ENCODE data around the gene LDLR.
A peak's percentile ranks its signal among the peaks of the same experiment; 100 is the strongest.

The LDLR gene

GRCh38 chr19:11089254-11090013 lies at the start of gene LDLR:
TSS of gene LDLR (plus strand) at chr19:11089463. CDS start at chr19:11089549, 86 bp downstream.
- DNase-seq (ENCODE audit: low spot score), result peak; percentile 96

- DNase-seq (ENCODE audit: low spot score), result no peak
Measured at GRCh38 chr19:11041194-11041593, 48.1 kb upstream of the LDLR start.

GRCh38 chr19:11041966-11042627 lies 47.2 kb upstream of the LDLR start:
- DNase-seq (ENCODE audit: low spot score), result no peak

GRCh38 chr19:11044431-11044830 lies 44.8 kb upstream of the LDLR start:
- no peak for DNase-seq (ENCODE audit: low spot score)

GRCh38 chr19:11045536-11045935 lies 43.7 kb upstream of the LDLR start:
- DNase-seq (ENCODE audit: low spot score), result no peak

- no peak for DNase-seq (ENCODE audit: low spot score)
Measured at GRCh38 chr19:11046605-11047354, 42.5 kb upstream of the LDLR start.

- DNase-seq (ENCODE audit: low spot score), result no peak
Measured at GRCh38 chr19:11047866-11048265, 41.4 kb upstream of the LDLR start.

GRCh38 chr19:11050323-11051114 lies 38.7 kb upstream of the LDLR start:
- no peak for DNase-seq (ENCODE audit: low spot score)

- DNase-seq (ENCODE audit: low spot score), result no peak
Measured at GRCh38 chr19:11053817-11054195, 35.5 kb upstream of the LDLR start.

GRCh38 chr19:11054200-11054599 lies 35.1 kb upstream of the LDLR start:
- no peak for DNase-seq (ENCODE audit: low spot score)

GRCh38 chr19:11054628-11055027 lies 34.6 kb upstream of the LDLR start:
- no peak for DNase-seq (ENCODE audit: low spot score)

GRCh38 chr19:11058246-11059030 lies 30.8 kb upstream of the LDLR start:
- no peak for DNase-seq (ENCODE audit: low spot score)

- no peak for DNase-seq (ENCODE audit: low spot score)
Measured at GRCh38 chr19:11059511-11060358, 29.5 kb upstream of the LDLR start.

GRCh38 chr19:11061952-11062351 lies 27.3 kb upstream of the LDLR start:
- no peak for DNase-seq (ENCODE audit: low spot score)

- DNase-seq (ENCODE audit: low spot score), result no peak
Measured at GRCh38 chr19:11063434-11063833, 25.8 kb upstream of the LDLR start.

- DNase-seq (ENCODE audit: low spot score), result no peak
Measured at GRCh38 chr19:11064831-11065303, 24.4 kb upstream of the LDLR start.

- no peak for DNase-seq (ENCODE audit: low spot score)
Measured at GRCh38 chr19:11066326-11066725, 22.9 kb upstream of the LDLR start.

GRCh38 chr19:11067356-11068113 lies 21.7 kb upstream of the LDLR start:
- DNase-seq (ENCODE audit: low spot score), result no peak

- no peak for DNase-seq (ENCODE audit: low spot score)
Measured at GRCh38 chr19:11069561-11069960, 19.7 kb upstream of the LDLR start.
